GM18517 (cell line): ENCODE data around the gene TEX51.

ENCODE experiments used
- ATAC-seq: cut with Tn5 transposase; IDR thresholded peaks from one replicate; pipeline ENCODE4 v1.9.1; 2021; ENCODE audit warnings: mild to moderate bottlenecking, moderate library complexity; ENCODE audit not compliant: unreplicated experiment

Gene TEX51

GRCh38 chr2:126911111-126911796 is 12.6 kb downstream of the TEX51 start:
- no peak for ATAC-seq

DNA sequence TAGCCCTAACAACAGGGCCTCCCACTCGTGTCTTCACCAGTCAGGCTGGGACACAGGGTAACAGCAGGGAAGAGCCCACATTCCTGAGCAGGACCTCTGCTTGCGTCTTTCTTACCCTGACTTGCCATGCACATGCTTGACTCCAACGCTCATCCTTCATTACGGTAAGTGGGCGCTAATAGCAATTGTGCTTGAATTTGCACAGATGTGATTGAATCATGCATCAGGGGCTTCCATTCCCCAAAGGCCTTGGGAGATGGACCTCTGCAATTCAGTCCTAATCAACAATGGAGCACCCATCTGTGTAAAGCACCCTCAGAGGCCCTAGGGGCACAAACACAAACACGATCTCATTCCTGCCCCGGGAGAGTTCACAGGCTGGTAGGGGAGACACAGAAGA is 13.5 kb downstream of the TEX51 start:
- ATAC-seq = no peak

DNA sequence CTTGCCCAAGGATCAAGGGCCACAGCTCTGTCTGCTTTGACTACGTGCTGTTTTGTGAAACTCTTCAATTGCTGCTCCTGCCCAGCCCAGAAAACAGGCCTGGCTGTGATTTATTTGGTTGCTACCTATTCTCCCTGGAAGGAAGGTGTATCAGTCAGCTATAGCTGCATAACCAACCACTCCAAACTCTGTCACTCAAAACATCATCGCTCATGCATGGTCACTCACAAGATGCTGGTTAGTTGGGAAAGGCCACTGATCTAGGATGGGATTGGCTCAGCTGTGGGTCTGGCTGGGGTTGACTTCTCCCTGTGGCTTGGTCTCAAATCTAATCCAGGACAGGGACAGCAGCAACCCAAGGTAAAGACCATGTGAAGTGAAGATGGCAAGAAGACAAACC is 14.6 kb downstream of the TEX51 start:
- no peak for ATAC-seq

- no peak for ATAC-seq
These were observed 15.4 kb downstream of the TEX51 start for GRCh38 chr2:126913881-126914615.

DNA sequence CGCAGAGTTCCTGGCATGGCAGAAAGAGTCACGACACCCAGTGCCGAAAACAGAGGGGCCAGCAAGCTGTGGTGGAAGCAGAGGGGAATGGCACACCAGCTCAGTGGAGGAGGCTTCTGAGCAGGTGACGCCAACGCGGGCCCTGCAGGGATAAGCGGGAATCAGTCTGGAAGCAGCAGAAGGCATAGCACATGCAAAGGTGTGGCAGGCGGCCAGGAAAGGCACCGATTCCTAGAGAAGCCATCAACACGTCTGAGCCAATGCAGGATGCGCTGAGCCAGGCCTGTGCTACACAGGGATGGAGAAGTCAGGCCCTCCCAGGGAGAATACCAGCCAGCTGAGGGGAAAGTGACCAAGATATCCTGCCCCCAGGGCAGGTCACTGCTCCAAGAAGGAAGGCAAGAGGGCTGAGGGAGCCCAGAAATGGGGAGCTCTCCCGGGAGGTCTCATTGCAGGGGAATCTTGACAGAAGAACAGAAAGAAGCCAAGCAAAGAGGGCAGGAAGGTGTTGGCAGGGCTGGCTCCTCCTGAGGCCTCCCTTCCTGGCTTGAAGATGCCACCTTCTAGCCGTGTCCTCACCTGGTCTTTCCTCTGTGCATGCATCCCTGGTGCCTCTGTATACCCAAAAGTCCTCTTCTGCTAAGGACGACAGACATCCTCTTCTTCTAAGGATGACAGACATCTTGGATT is 16.3 kb downstream of the TEX51 start:
- ATAC-seq = no peak

GRCh38 chr2:126915903-126916302 is 17.2 kb downstream of the TEX51 start:
- ATAC-seq = no peak

DNA sequence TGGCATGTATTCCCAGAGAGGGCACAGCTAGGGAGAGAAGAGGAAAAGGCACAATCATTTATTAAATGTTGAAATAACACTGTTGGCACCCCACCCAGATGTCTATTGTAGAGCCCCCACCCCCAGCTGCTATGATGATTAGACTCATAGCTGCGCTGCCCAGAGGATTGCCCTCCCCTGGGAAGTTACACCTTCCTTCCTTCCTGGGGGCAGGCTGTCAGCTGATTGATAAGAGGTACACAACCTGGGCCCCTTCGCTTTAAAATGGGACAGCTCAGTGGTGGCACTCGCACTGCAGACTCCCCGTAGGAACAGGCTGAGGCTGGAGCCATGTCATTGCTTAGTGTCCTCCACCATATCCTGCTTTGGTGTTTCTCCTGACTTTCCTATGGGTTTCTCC is 18.1 kb downstream of the TEX51 start:
- ATAC-seq = no peak

- ATAC-seq = no peak
These were observed 22.4 kb downstream of the TEX51 start for GRCh38 chr2:126921066-126921465.

DNA sequence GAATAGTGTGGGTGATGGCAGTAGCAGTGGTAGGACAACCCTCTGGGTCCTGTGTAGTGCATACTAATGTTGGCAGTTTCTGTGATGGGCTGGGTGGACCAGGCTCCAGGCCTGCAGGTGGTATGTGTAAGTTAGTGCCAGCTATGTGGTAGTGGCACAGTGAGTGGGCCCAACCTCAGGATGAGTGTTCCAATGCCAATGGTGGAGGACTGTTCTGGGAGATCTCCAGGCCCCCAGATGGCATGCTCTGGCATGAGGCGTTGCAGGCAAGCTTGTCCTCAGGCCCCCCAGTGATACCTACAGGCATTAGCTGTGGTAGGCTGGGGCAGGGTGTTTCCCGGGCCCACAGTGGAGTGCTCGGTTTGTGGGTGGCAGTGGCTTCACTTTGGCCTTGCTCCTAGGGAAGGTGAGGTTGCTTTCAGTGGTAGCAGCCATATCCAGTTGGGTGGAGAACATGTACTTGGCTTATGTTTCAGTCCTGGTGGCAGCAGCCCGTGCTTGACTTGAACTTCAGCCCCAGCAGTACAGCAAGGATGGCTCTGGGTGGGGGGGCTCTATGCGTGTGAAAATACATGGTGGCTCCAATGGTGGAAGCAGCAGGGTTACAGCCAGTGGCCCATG is 32.4 kb downstream of the TEX51 start:
- no peak for ATAC-seq

DNA sequence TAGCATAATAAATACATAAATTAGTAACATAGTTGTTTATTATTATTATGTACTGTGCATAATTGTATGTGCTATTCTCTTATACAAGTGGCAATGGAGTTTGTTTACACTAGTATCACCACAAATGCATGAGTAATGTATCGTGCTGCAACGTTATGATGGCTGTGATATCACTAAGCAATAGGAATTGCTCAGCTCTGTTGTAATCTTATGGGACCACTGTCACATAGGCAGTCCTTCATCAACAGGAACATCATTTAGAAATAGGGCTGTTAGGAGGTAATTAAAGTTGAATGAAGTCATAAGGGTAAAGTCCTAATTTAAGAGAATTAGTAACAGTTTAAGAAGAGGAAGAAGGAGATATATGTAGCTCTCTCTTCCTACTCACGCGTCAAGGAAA is 33.8 kb downstream of the TEX51 start:
- no peak for ATAC-seq

- ATAC-seq = no peak
These were observed 34.4 kb downstream of the TEX51 start for GRCh38 chr2:126932966-126933710.

GRCh38 chr2:126933711-126934091 is 35.0 kb downstream of the TEX51 start:
- no peak for ATAC-seq

- no peak for ATAC-seq
These were observed 36.1 kb downstream of the TEX51 start for GRCh38 chr2:126934809-126935208.

DNA sequence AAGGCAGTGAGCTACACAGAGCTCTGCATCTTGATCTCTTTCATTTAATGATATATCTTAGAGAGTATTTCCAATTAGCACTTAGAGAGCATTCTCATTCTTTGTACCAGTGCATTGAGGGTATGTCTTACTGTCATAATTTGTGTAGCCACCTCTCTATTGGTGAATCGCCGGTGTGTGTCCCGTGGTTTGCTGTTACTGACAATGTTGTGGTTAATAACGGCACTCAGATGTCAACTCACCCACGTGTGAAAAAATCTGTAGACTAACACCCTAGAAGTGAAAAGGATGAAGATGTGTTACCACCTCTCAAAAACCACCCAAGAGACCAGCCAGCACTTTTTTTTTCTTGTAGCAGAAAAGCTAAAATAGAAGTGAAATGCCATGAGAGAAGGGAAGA is 37.1 kb downstream of the TEX51 start:
- ATAC-seq = no peak

- ATAC-seq = no peak
These were observed 37.6 kb downstream of the TEX51 start for GRCh38 chr2:126936219-126936723.

GRCh38 chr2:126940331-126940730 is 41.6 kb downstream of the TEX51 start:
- ATAC-seq = no peak

DNA sequence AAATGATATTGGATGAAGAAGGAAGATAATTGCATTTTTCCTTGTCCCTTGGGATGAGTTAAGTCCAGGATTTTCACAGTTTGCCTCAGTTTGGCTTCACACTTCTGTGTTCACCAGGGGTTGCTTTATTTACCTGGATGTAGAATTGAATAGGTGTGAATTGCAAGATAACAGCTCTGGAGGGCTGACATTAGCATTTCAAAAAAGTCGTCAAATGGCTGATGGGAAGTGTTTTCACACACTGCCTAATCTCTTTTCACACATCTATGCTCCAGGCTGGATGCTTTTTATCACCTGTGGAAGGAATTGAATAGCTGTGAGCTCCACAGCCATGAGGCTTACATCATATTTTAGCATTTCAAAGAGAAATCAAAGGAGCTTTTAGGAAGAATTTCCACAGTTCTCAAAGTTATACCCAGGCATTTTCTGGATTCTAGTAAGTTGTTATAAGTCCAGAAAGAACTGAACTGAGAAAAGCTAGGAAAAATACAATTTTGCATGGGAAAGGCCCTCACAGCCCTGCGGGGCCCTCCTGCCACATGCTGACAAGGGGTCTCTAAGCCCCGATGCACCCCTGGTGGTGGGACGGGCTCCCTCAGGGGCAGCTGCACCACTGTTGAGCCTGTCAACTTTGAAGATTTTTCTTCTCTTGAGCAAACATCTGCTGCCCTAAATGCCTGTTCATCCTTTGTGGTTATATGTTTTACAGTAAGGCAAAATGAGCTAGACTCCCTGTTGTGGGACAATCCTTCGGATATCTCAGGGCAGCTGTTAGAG is 43.9 kb downstream of the TEX51 start:
- no peak for ATAC-seq

GRCh38 chr2:126943612-126944348 is 45.1 kb downstream of the TEX51 start:
- no peak for ATAC-seq

DNA sequence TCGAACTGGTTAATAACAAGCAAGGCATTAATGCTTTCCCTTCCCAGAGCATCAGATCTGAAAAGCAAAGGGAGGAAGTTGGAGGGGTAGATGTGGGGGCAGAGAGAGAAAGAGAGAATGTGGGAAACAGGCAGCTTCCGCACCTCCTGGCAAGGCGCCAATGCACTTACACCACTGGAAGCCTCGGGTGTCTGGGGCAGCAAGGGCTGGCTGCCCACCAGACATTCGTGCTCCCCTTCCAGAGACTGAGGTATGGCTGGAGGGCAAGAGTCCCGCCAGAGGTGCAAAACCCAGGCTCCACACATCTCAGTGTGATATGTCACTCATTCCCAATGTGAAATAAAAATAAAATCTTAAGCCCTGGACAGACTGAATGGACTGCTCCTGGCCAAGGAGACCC is 46.4 kb downstream of the TEX51 start:
- no peak for ATAC-seq
